ENCODE measurements around the gene RHBDF1.
"Not testable (repeated sequence)": the region's sequence is repeated elsewhere in the genome, so short reads cannot be mapped to it uniquely, and the experiment has no call there.

RHBDF1 gene

DNA sequence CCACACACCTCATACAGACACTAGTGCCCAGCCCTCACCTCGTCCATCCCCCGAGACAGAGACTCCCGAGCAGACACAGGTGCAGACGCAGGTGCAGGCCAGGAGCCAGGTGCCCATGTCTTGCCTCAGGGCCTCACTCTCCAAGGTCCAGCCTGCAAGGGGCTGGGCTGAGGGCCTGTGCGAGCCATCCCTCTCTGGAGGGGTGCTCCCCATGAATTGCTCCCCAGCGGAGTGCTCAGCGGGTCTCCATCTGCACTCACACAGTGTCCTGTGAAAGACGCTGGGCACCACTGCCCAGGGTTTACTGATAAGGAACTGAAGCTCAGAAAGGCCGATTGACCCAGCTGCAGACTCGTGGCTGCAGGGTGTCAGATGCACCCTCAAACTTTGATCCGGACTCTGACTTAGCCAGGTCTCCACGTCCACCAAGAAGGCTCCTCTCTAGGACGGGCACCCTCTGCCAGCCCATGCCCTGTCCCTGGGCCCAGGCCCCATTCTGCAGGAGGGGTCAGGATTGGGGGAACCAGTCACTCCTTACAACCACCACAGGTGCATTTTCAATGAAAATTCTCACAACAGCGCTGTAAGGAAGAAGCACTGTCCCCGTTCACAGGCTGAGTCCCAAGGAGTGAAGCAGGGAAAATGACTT is 36.0 kb downstream of the RHBDF1 start:
- no peak for DNase-seq (ENCODE audit: low spot score)

DNA sequence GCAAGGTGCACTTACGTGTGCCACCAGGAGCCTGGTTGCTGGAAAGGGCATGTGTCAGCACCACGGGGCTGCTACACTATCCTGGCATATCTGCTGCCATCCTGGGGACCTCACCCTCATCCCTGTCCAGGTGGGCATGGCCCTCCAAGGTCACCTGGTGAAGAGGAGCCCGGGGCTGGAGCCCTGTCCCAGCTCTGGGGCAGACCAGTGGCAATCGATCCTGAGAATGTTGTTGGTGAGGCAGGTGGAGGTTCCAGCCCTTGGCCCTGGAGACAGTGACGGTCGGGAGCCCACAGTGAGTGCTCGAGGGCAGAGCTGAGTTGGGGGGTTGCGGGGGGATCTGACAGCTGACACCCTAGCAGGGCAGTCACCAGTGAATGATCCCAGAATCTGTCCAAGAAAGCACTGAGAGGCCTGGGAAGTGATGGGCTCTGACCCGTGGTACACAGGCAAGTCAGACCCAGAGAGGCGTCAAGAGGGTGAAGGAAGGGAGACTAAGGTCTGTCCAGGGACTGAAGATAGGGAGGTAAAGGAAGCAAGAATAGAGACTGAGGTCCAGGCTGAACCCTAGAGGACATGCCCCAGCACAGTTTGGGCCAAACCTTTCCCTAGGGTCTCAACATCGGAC is 36.6 kb downstream of the RHBDF1 start:
- DNase-seq (ENCODE audit: low spot score): no peak

DNA sequence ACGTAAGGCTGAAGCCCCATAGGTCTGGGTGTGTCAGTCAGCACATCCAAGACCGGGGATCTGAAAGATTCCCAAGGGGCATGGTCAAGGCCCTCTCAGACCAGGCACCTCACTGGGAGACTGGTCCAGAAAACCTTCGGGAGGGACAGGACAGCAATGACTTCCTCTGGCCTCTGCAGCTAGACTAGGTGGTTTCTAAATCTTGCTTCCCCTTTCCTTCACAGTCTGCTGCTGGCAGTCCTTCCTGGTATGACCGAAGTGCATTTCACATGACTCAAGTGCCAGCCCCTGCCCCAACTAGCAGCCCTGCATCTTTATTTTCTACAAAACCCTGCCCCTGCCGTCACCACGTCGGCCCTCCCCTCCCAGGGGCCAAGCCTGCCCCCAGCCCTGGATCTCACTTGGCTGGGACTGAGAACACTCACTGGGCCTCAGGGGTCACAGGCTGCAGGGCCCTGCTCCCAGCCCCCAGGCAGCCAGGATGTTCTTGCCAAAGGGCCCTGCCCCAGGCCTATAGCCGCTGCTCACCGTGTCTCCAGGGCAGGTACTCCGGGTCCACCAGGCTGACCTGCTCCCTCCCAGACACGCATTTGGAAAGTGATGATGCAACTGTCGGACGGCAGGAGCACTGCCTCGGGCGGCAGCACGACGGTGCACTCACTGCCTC is 37.3 kb downstream of the RHBDF1 start:
- DNase-seq (ENCODE audit: low spot score): no peak

DNA sequence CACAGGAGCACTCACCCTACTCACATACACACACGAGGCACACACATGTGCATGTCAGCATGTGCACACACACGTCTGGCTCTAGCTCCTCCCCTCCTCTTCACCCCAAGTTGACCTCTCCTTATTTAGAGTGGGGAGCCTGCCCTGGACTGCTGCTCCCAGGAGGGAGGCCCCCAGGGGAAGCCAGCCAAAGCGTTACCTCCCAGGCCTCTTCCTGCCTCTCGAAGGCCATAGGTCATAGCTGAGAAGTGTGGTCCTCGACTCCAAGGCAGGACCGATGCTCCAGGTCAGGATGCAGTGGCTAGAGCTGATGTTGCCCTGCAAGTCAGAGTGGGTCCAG is 37.8 kb downstream of the RHBDF1 start:
- DNase-seq (ENCODE audit: low spot score): no peak

DNA sequence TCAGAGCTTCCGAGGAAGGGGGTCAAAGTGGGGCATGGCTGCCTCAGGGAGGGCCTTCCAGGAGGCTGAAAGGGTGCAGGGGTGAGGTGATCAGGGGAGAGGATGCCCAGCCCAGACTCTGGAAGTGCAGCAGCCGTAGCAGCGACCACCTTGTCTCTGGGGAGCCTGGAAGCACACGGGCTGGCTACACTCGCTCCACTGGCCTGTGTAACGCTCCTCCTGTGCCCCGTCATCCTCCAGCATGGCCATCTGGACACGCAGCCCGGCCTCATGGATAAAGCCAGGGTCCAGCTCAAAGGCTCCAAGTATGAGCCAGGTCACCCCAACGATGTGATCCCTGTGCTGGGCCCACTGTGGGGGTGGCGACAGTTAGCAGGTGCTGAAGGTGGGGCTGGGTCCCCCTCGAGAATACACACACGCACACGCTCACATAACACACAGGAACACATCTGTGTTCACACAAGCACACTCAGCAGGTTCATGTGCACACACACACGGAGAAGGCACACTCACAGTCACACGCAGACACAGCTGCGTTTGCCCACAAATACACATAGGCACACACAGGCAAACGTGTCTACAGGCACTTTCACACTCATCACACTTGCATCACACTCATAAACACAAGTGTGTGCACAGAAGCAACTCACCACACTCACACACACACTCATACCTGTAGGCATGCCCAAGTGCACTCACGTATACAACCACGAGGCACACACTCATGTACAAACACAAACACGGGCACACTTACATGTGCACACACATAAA is 38.4 kb downstream of the RHBDF1 start:
- DNase-seq (ENCODE audit: low spot score): no peak

DNA sequence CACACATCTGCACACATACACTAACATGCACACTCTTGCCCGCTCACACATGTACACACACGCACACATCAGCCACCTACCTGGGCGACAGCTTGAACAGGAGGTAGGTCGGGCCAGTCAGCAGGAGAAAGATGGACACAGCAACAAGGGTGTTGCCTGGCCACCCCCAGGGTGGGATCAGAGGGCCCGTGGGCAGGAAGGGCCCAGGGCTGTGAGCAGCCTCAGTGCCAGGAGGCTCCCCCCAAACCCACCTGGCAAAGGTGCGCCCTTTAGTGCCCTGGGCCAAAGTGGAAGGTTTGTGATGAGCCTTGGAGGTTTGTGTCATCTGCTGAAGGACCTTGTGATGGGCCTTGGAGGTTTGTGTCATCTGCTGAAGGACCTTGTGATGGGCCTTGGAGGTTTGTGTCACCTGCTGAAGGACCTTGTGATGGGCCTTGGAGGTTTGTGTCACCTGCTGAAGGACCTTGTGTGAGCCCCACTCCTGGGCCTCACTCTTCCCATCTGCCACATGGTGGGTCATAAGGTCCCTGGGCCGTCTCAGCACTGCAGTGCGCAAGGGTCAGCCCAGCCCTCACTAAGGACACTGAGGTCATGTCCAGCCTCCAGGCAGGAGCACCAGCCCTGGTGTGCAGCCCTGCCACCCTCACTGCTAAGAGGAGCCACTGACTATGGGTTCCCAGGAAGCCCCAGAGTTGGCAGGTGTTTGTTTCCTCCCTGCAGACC is 39.1 kb downstream of the RHBDF1 start:
- not testable (repeated sequence) for DNase-seq (ENCODE audit: low spot score)

DNA sequence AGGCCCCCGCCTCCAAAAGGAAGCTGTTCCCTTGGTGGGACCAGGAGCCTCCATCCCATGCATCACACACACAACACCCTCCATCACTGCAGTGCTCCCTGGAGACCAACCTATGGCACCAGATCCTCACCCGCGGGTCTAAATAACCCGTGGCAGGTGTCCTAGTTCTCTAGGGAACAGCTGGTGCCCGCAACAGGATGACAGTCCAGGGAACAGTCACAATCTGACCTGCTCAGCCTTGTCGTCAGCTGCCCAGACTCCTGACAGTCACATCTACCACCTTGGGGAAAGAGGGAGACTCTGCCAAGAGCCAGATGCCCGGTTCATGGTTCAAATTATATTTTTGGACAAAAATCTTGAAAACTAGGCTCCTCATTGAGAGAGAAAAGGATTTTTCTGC is 41.8 kb downstream of the RHBDF1 start:
- not testable (repeated sequence) for DNase-seq (ENCODE audit: low spot score)

DNA sequence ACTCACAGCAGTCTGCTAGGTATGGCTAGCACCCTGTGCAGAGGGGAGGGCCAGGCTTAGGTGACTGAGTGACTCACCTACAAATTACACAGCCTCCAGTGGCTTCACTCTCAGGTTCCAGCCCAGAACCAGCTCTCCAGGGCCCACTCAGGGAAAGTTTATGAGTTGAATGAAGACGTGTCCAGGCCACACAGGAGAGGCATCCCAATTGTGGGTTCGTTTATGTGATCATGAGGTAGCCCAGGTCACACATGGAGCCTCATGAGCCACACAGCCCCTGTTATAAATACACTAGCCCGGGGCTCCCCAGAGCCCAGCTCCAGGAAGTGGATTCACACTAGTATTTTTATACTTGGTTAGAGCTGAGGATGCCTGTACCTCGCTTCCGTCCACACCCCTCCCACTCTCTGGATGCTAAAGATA is 46.5 kb downstream of the RHBDF1 start:
- DNase-seq (ENCODE audit: low spot score): not testable (repeated sequence)

DNA sequence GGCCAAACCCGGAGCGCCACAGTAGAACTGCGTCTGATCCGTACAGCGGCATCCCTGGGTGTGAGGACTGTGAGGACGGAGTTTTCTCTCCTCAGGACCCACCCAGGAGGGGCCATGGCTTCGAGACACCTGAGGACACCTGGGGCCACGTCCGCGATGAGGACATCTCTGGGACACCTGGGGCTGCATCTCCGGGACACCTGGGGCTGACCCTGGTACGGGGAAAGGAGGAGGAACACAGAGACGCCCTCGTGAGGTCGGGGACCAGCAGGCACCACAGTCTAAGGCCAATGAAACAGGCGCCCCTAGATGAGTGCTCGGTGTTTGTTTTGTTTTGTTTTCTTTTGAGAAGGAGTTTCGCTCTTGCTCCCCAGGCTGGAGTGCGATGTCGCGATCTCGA is 48.3 kb downstream of the RHBDF1 start:
- not testable (repeated sequence) for DNase-seq (ENCODE audit: low spot score)

DNA sequence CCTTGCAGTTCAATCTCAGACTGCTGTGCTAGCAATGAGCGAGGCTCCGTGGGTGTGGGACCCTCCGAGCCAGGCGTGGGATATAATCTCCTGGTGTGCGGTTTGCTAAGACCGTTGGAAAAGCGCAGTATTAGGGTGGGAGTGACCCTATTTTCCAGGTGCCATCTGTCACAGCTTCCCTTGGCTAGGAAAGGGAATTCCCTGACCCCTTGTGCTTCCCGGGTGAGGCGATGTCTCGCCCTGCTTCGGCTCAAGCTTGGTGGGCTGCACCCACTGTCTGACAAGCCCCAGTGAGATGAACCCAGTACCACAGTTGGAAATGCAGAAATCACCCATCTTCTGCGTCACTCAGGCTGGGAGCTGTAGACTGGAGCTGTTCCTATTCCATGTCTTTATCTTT is 51.5 kb downstream of the RHBDF1 start:
- DNase-seq (ENCODE audit: low spot score): not testable (repeated sequence)

DNA sequence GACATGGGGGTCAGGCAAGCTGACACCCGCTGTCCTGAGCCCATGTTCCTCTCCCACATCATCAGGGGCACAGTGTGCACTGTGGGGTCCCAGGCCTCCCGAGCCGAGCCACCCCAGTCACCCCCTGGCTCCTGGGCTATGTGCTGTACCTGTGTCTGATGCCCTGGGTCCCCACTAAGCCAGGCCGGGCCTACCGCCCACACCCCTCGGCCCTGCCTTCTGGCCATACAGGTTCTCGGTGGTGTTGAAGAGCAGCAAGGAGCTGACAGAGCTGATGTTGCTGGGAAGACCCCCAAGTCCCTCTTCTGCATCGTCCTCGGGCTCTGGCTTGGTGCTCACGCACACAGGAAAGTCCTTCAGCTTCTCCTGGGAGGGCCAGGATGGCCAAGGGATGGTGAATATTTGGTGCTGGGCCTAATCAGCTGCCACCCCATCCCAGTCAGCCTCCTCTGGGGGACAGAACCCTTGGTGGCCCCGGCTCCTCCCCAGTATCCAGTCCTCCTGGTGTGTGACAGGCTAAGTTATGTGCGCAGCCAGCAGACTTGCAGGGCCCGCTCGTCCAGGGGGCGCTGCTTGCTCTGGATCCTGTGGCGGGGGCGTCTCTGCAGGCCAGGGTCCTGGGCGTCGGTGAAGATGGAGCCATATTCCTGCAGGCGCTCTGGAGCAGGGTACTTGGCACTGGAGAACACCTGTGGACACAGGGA is 55.2 kb downstream of the RHBDF1 start:
- not testable (repeated sequence) for DNase-seq (ENCODE audit: low spot score)

DNA sequence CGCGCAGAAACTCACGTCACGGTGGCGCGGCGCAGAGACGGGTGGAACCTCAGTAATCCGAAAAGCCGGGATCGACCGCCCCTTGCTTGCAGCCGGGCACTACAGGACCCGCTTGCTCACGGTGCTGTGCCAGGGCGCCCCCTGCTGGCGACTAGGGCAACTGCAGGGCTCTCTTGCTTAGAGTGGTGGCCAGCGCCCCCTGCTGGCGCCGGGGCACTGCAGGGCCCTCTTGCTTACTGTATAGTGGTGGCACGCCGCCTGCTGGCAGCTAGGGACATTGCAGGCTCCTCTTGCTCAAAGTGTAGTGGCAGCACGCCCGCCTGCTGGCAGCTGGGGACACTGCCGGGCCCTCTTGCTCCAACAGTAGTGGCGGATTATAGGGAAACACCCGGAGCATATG is 61.7 kb downstream of the RHBDF1 start:
- not testable (repeated sequence) for DNase-seq (ENCODE audit: low spot score)

DNA sequence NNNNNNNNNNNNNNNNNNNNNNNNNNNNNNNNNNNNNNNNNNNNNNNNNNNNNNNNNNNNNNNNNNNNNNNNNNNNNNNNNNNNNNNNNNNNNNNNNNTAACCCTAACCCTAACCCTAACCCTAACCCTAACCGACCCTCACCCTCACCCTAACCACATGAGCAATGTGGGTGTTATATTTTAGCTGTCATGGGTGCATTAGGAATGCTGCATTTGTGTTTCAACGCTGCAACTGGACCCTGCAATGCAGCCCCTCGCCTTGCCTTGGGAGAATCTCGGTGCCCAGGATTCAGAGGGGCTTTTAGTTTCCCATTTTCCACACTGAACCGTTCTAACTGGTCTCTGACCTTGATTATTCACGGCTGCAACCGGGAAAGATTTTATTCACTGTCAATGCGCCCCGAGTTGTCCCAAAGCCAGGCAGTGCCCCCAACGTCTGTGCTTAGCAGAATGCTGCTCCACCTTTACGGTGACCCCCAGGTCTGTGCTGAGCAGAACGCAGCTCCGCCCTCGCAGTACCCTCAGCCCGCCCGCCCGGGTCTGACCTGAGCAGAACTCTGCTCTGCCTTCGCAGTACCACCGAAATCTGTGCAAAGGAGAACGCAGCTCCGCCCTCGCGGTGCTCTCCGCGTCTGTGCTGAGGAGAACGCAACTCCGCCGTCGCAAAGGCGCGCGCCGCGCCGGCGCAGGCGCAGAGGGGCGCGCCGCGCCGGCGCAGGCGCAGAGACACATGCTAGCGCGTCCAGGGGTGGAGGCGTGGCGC is 62.3 kb downstream of the RHBDF1 start:
- DNase-seq (ENCODE audit: low spot score): no peak
